ENCODE results near the gene GABPB1.

DNA sequence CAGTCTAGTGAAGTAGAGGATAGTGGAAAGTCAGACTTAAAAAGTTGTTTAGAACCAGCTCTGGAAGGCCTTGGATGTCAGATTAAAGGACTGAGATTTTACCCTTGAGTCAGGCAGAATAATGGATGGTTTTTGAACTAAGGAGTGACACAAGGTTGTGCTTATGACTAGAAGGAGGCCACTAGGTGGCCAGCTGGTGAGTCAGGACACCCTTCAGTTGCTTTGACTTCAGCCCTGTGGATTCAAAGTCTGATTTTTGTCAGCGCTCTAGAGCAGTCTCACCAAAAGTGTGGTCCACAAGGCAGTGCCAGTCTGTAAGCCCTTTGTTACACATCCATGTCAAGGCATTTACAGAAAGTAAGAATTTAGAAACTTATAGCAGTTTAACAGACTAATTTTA is 3.8 kb upstream of the GABPB1 start:
- TF ChIP-seq, protein P1, sequence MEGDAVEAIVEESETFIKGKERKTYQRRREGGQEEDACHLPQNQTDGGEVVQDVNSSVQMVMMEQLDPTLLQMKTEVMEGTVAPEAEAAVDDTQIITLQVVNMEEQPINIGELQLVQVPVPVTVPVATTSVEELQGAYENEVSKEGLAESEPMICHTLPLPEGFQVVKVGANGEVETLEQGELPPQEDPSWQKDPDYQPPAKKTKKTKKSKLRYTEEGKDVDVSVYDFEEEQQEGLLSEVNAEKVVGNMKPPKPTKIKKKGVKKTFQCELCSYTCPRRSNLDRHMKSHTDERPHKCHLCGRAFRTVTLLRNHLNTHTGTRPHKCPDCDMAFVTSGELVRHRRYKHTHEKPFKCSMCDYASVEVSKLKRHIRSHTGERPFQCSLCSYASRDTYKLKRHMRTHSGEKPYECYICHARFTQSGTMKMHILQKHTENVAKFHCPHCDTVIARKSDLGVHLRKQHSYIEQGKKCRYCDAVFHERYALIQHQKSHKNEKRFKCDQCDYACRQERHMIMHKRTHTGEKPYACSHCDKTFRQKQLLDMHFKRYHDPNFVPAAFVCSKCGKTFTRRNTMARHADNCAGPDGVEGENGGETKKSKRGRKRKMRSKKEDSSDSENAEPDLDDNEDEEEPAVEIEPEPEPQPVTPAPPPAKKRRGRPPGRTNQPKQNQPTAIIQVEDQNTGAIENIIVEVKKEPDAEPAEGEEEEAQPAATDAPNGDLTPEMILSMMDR (IDR thresholded peaks at IDR 0.05) = peak; percentile 6 to 16 (median 14)
- TF ChIP-seq POLR2A (IDR thresholded peaks at IDR 0.05) = no peak

Measured in testis (tissue), 2 donors.